H9 (cell line): ENCODE results near the gene MAGI1. TPM values are rescaled to one million over a fixed set of nuclear protein-coding genes. Genes with fewer than 3 reads are reported as not detected.

Source experiments
- DNase-seq: peaks from one replicate; pipeline ENCODE4 v3.0.0-alpha.2; 2017
- H2AFZ ChIP-seq: one replicate; pipeline ENCODE4 v1.6.1; 2013; ENCODE audit warnings: mild to moderate bottlenecking, low read length, control low read depth, moderate library complexity
- H2AK5ac ChIP-seq: 2 replicates; pipeline ENCODE4 v1.6.1; 2013; ENCODE audit warnings: low read length, control low read depth, mixed read lengths; ENCODE audit not compliant: insufficient read length
- H2BK120ac ChIP-seq: one replicate; pipeline ENCODE4 v1.6.1; 2013; ENCODE audit warnings: low read depth, mild to moderate bottlenecking, low read length, control low read depth, inconsistent platforms; ENCODE audit not compliant: poor library complexity, severe bottlenecking
- H2BK12ac ChIP-seq: 2 replicates; pipeline ENCODE4 v1.6.1; 2013; ENCODE audit warnings: low read length, control low read depth, mixed read lengths, low read depth; ENCODE audit not compliant: insufficient read length
- H2BK15ac ChIP-seq: 2 replicates; pipeline ENCODE4 v1.6.1; 2013; ENCODE audit warnings: low read depth, low read length, control low read depth
- H2BK20ac ChIP-seq: one replicate; pipeline ENCODE4 v1.6.1; 2013; ENCODE audit warnings: low read depth, mild to moderate bottlenecking, low read length, control low read depth, inconsistent platforms; ENCODE audit not compliant: poor library complexity, severe bottlenecking
- H2BK5ac ChIP-seq: 2 replicates; pipeline ENCODE4 v1.6.1; 2013; ENCODE audit warnings: low read length, control low read depth, mixed read lengths; ENCODE audit not compliant: insufficient read length
- H3K14ac ChIP-seq: 2 replicates; pipeline ENCODE4 v1.6.1; 2013; ENCODE audit warnings: low read length, control low read depth; ENCODE audit not compliant: insufficient read depth
- H3K18ac ChIP-seq: 2 replicates; pipeline ENCODE4 v1.6.1; 2013; ENCODE audit warnings: low read depth, mild to moderate bottlenecking, mixed read lengths, low read length, control low read depth; ENCODE audit not compliant: insufficient read length
- H3K23ac ChIP-seq: 2 replicates; pipeline ENCODE4 v1.6.1; 2013; ENCODE audit warnings: low read length, control low read depth, mixed read lengths, low read depth; ENCODE audit not compliant: insufficient read length
- H3K23me2 ChIP-seq: 2 replicates; pipeline ENCODE4 v1.6.1; 2013; ENCODE audit warnings: low read depth, mild to moderate bottlenecking, mixed read lengths, low read length, control low read depth; ENCODE audit not compliant: insufficient read length, poor library complexity, severe bottlenecking
- H3K27ac ChIP-seq: 2 replicates; pipeline ENCODE4 v1.5.1; 2013; ENCODE audit warnings: low read length, control low read depth, mixed read lengths, low read depth; ENCODE audit not compliant: insufficient read length
- H3K27me3 ChIP-seq: 2 replicates; pipeline ENCODE4 v1.6.1; 2013; ENCODE audit warnings: low read length, control low read depth, inconsistent platforms; ENCODE audit not compliant: insufficient read depth
- H3K4ac ChIP-seq: 2 replicates; pipeline ENCODE4 v1.6.1; 2013; ENCODE audit warnings: low read depth, mild to moderate bottlenecking, control low read depth, inconsistent platforms, low read length, moderate library complexity
- H3K4me1 ChIP-seq: 2 replicates; pipeline ENCODE4 v1.6.1; 2013; ENCODE audit warnings: low read length, control low read depth, inconsistent platforms; ENCODE audit not compliant: insufficient read depth
- H3K4me2 ChIP-seq: 2 replicates; pipeline ENCODE4 v1.6.1; 2013; ENCODE audit warnings: low read length, control low read depth, mixed read lengths; ENCODE audit not compliant: insufficient read length, insufficient read depth
- H3K56ac ChIP-seq: 2 replicates; pipeline ENCODE4 v1.6.1; 2013; ENCODE audit warnings: low read depth, mild to moderate bottlenecking, mixed read lengths, low read length, control low read depth; ENCODE audit not compliant: insufficient read length
- H3K79me1 ChIP-seq: 2 replicates; pipeline ENCODE4 v1.6.1; 2013; ENCODE audit warnings: low read depth, mild to moderate bottlenecking, moderate library complexity, low read length, control low read depth, inconsistent platforms; ENCODE audit not compliant: insufficient read depth, poor library complexity, severe bottlenecking
- H3K79me2 ChIP-seq: 2 replicates; pipeline ENCODE4 v1.6.1; 2013; ENCODE audit warnings: low read length, control low read depth, inconsistent platforms; ENCODE audit not compliant: insufficient read depth
- H3K9ac ChIP-seq: 2 replicates; pipeline ENCODE4 v1.6.1; 2013; ENCODE audit warnings: low read length, control low read depth, mixed read lengths; ENCODE audit not compliant: insufficient read length; ENCODE audit errors: extremely low read depth
- H3K9me3 ChIP-seq: one replicate; pipeline ENCODE4 v1.6.1; 2013; ENCODE audit warnings: low read depth, low read length, inconsistent platforms; ENCODE audit not compliant: control insufficient read depth
- H3T11ph ChIP-seq: one replicate; pipeline ENCODE4 v1.6.1; 2013; ENCODE audit warnings: mild to moderate bottlenecking, low read length, control low read depth, inconsistent platforms
- H4K20me1 ChIP-seq: one replicate; pipeline ENCODE4 v1.6.1; 2013; ENCODE audit not compliant: control insufficient read depth, insufficient read length, insufficient read depth
- H4K5ac ChIP-seq: 2 replicates; pipeline ENCODE4 v1.6.1; 2013; ENCODE audit warnings: low read depth, mild to moderate bottlenecking, mixed read lengths, low read length, control low read depth; ENCODE audit not compliant: insufficient read length
- H4K8ac ChIP-seq: replicated peaks from 2 replicates; pipeline ENCODE4 v1.6.1; 2013; ENCODE audit warnings: low read length, control low read depth, mixed read lengths, low read depth; ENCODE audit not compliant: insufficient read length
- H4K91ac ChIP-seq: 2 replicates; pipeline ENCODE4 v1.6.1; 2013; ENCODE audit warnings: low read depth, mild to moderate bottlenecking, moderate library complexity, mixed read lengths, low read length, control low read depth; ENCODE audit not compliant: insufficient read length
- H3K27ac Mint-ChIP-seq, 3 experiments: 2 replicates in 2 of 3; 3 replicates in 1 of 3; pipeline ENCODE4 v1.8.0; 2020 to 2021; ENCODE audit warnings: mixed read lengths in 3 of 3, mild to moderate bottlenecking in 1 of 3, moderate library complexity in 1 of 3
- H3K27me3 Mint-ChIP-seq: 2 replicates; pipeline ENCODE4 v1.8.0; 2021; ENCODE audit warnings: low read depth, mild to moderate bottlenecking, moderate library complexity, mixed read lengths
- H3K36me3 Mint-ChIP-seq, 3 experiments: 2 replicates in 2 of 3; 3 replicates in 1 of 3; pipeline ENCODE4 v1.8.0; 2020 to 2021; ENCODE audit warnings: low read depth in 3 of 3, mixed read lengths in 3 of 3; ENCODE audit not compliant: insufficient read depth in 1 of 3
- H3K4me1 Mint-ChIP-seq, 2 experiments: 2 replicates each; pipeline ENCODE4 v1.8.0; 2020; ENCODE audit warnings: mixed read lengths in 2 of 2
- H3K4me3 Mint-ChIP-seq, 2 experiments: 2 replicates in 1 of 2; 3 replicates in 1 of 2; pipeline ENCODE4 v1.8.0; 2020 to 2021; ENCODE audit warnings: mild to moderate bottlenecking in 2 of 2, mixed read lengths in 2 of 2, moderate library complexity in 1 of 2
- H3K9me3 Mint-ChIP-seq, 2 experiments: 2 replicates in 1 of 2; 3 replicates in 1 of 2; pipeline ENCODE4 v1.8.0; 2020; ENCODE audit warnings: mild to moderate bottlenecking in 2 of 2, mixed read lengths in 2 of 2, moderate library complexity in 1 of 2
- CTCF ChIP-seq: fragments of 200-600 bp; sonication (generic); conservative IDR thresholded peaks from 3 replicates; pipeline ENCODE4 v1.8.0; 2021; ENCODE audit warnings: antibody characterized with exemption, mild to moderate bottlenecking
- total RNA-seq: library from RNA; stranded (reverse); gene quantifications from 2 replicates; pipeline ENCODE4 v1.2.1, GENCODE V29; 2021

Gene MAGI1
- total RNA-seq, 1 experiment from 2014 or later = 65.7 TPM

DNA sequence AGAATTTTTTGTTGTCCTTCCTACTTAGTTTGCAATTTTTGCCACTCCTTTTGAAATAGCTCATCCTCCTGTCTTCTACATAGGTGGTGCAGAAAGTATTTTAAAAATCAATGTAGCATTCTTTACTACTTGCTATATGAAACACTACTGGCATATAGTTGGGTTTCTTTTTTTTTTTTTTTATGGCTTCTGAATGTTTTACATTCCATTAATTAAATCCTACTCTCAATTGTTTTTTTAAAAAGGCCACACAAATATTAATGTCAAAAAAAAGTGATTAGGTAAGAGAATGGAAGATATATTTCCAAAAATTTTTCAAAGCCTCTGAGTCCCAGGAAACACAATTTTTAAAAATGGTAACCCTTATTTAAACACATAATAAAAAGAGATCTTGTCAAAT lies 262.6 kb downstream of the MAGI1 start:
- Mint-ChIP-seq H3K4me3 (no peak overlapping the region), H3K9me3 (no peaks in the 10 kb centered on the region), H3K36me3 (no peaks in the 10 kb centered on the region), H3K27me3 (no peaks in the 10 kb centered on the region), H3K27ac (no peak overlapping the region), H3K4me1 (peaks cover 12 to 20% of the 10 kb centered on the region in 2 experiments)
- H4K20me1 ChIP-seq = no peaks in the 10 kb centered on the region
- no peak overlapping the region for H4K5ac ChIP-seq
- H3K4me2 ChIP-seq = no peak overlapping the region
- no peak overlapping the region for H2BK20ac ChIP-seq
- H4K8ac ChIP-seq = no peak overlapping the region
- no peak overlapping the region for H2BK12ac ChIP-seq
- no peak overlapping the region for H2BK5ac ChIP-seq
- no peak overlapping the region for H3K18ac ChIP-seq
- no peak overlapping the region for H3K14ac ChIP-seq
- H3K9me3 ChIP-seq = no peaks in the 10 kb centered on the region
- no peak overlapping the region for H2BK120ac ChIP-seq
- no peak overlapping the region for H3K4ac ChIP-seq
- no peak overlapping the region for H3T11ph ChIP-seq
- no peak overlapping the region for H3K23ac ChIP-seq
- H3K23me2 ChIP-seq = no peaks in the 10 kb centered on the region
- TF ChIP-seq CTCF = no peak
- no peak overlapping the region for H4K91ac ChIP-seq
- H3K27me3 ChIP-seq = no peaks in the 10 kb centered on the region
- H3K27ac ChIP-seq = no peak overlapping the region
- H3K56ac ChIP-seq = no peak overlapping the region
- no peaks in the 10 kb centered on the region for H3K79me1 ChIP-seq
- DNase-seq = no peak
- no peak overlapping the region for H2AK5ac ChIP-seq
- H3K9ac ChIP-seq = no peak overlapping the region
- no peaks in the 10 kb centered on the region for H3K79me2 ChIP-seq
- H2AFZ ChIP-seq = no peak overlapping the region
- H2BK15ac ChIP-seq = no peak overlapping the region
- no peaks in the 10 kb centered on the region; the same call in 1 of the 2 replicates for H3K4me1 ChIP-seq
